ENCODE results near the gene LDLR. TPM values are rescaled to one million over a fixed set of nuclear protein-coding genes. Genes with fewer than 3 reads are reported as not detected.

The LDLR gene
- total and polyA plus RNA-seq, 11 donors = 4.3 to 45.9 (median 19.0) TPM

DNA sequence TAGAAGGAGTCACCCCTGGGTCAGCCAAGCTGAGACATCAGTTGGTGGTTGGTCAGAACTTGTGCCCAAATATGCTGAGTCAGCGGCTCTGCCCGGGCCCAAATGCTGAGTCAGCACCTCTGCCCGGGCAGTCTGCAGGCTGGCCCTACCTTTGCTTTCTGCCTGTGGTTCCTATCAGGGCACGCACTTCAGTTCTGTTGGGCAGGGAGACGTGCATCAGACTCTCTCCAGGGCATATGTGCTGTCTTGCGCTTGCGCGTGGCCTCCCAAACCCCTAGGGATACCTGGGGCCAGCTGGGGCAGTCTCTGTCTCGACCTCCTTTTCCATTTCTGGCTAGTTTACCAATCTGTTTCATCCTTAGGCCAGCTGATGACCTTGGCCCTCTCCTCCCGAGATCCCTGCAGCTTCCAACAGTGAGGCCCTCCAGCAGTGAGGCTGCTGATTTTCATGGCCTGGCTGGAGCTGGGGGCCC, 24.4 kb upstream of the LDLR start:
- peak in 1 of 4 donors; percentile 18 for ATAC-seq
- Histone ChIP-seq H3K9me3 (no peaks in the 10 kb centered on the region), H3K36me3 (peaks cover 0 to 48% (median 29%) of the 10 kb centered on the region in 9 donors), H3K4me1 (peaks cover 0 to 4% (median 0%) of the 10 kb centered on the region in 12 donors), H3K4me3 (no peak overlapping the region), H3K27ac (no peak overlapping the region), H3K27me3 (no peaks in the 10 kb centered on the region)
- no peak for TF ChIP-seq POLR2A (IDR thresholded peaks at IDR 0.05)
- TF ChIP-seq, protein P1, sequence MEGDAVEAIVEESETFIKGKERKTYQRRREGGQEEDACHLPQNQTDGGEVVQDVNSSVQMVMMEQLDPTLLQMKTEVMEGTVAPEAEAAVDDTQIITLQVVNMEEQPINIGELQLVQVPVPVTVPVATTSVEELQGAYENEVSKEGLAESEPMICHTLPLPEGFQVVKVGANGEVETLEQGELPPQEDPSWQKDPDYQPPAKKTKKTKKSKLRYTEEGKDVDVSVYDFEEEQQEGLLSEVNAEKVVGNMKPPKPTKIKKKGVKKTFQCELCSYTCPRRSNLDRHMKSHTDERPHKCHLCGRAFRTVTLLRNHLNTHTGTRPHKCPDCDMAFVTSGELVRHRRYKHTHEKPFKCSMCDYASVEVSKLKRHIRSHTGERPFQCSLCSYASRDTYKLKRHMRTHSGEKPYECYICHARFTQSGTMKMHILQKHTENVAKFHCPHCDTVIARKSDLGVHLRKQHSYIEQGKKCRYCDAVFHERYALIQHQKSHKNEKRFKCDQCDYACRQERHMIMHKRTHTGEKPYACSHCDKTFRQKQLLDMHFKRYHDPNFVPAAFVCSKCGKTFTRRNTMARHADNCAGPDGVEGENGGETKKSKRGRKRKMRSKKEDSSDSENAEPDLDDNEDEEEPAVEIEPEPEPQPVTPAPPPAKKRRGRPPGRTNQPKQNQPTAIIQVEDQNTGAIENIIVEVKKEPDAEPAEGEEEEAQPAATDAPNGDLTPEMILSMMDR (IDR thresholded peaks at IDR 0.05) = no peak
- WGBS, 4 donors = 85 to 91% (median 89%) methylated on average over 10 of the region's 10 CpGs
- intact Hi-C loops (cut with DNase I) = no loop called here
- DNase-seq = no peak

DNA sequence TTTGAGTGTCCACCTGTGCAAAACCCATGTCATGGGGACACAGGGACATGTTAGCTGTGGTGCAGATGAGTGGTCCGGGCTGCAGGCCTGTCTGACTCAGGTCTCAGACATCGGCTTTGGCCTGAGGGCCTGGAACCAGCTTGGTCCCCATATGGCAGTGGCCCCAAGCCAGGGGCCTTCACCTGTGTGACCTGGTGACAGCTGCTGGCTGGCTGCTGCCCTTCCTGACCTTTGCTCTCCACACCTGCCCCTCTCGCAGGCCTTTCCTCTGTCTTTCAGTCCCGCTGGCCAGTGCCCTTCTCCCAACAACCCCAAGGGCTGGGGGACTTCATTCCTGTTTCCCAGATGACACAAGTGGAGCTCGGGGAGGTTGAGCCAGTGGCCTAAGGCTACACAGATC, 22.9 kb upstream of the LDLR start:
- Histone ChIP-seq H3K27ac (no peak overlapping the region), H3K4me1 (peaks cover 0 to 4% (median 0%) of the 10 kb centered on the region in 12 donors), H3K4me3 (no peak overlapping the region), H3K9me3 (no peaks in the 10 kb centered on the region), H3K27me3 (no peaks in the 10 kb centered on the region), H3K36me3 (peaks cover 0 to 37% (median 19%) of the 10 kb centered on the region in 9 donors)
- DNase-seq (no peak), ATAC-seq (no peak)
- intact Hi-C loops (cut with DNase I) = no loop called here
- no peak for TF ChIP-seq POLR2A (IDR thresholded peaks at IDR 0.05)
- WGBS, 4 donors = 94 to 98% (median 96%) methylated on average over 5 of the region's 5 CpGs

- H3K27me3 ChIP-seq = no peaks in the 10 kb centered on the region
- 95 to 99% (median 96%) methylated on average over 8 of the region's 8 CpGs for WGBS, 4 donors
- H3K27ac ChIP-seq = no peak overlapping the region
- peaks cover 0 to 26% (median 9%) of the 10 kb centered on the region in 9 donors for H3K36me3 ChIP-seq
- intact Hi-C loops (cut with DNase I) = no loop called here
- no peak overlapping the region for H3K4me3 ChIP-seq
- no peak for ATAC-seq
- H3K4me1 ChIP-seq = peaks cover 0 to 4% (median 0%) of the 10 kb centered on the region in 12 donors
- no peaks in the 10 kb centered on the region for H3K9me3 ChIP-seq
- no peak for TF ChIP-seq POLR2A (IDR thresholded peaks at IDR 0.05)
- TF ChIP-seq, protein P1 (IDR thresholded peaks at IDR 0.05) = no peak
- no peak for DNase-seq
Measured at GRCh38 chr19:11067356-11068113, 21.7 kb upstream of the LDLR start.

DNA sequence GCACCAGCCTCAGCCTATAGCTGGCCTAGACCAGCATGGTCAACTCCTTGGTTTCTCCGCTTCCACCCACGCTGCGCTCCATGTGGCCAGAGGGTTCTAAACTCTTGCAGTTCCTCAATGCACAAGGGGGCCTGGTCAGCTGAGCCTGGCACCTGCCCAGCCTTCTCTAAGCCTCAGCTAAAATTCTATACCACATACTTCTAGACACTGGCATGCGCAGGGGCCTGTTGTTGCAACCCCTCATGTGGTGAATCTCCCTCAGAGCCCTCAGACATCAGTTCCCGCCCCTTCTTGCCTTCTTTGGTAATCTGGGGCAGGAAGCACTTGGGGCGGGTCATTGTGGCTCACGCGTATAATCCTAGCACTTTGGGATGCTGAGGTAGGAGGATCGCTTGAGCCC, 19.7 kb upstream of the LDLR start:
- Histone ChIP-seq H3K4me3 (no peak overlapping the region), H3K27ac (no peak overlapping the region), H3K27me3 (no peaks in the 10 kb centered on the region), H3K4me1 (peaks cover 0 to 12% (median 0%) of the 10 kb centered on the region in 12 donors), H3K9me3 (no peaks in the 10 kb centered on the region), H3K36me3 (peaks cover 0 to 10% (median 3%) of the 10 kb centered on the region in 9 donors)
- DNase-seq = no peak
- 81 to 86% (median 83%) methylated on average over 9 of the region's 9 CpGs for WGBS, 4 donors
- intact Hi-C loops (cut with DNase I) = no loop called here
- no peak for ATAC-seq
- no peak for TF ChIP-seq POLR2A (IDR thresholded peaks at IDR 0.05)
- TF ChIP-seq, protein P1 (IDR thresholded peaks at IDR 0.05) = no peak

Data from heart left ventricle (tissue), 16 donors.